Glutamatergic neuron (in vitro differentiated cells): Measurements from ENCODE around the gene GPATCH4. TPM values are rescaled to one million over a fixed set of nuclear protein-coding genes. Genes with fewer than 3 reads are reported as not detected.
"Not testable (repeated sequence)": the region's sequence is repeated elsewhere in the genome, so short reads cannot be mapped to it uniquely, and the experiment has no call there.

Experiments used
- DNase-seq: peaks from one replicate; pipeline ENCODE4 v3.0.0; 2022
- H3K27ac Mint-ChIP-seq: one replicate; pipeline ENCODE4 v1.8.0; 2020; ENCODE audit warnings: mild to moderate bottlenecking, mixed read lengths, inconsistent platforms; ENCODE audit not compliant: unreplicated experiment
- H3K27me3 Mint-ChIP-seq: one replicate; pipeline ENCODE4 v1.8.0; 2020; ENCODE audit warnings: mild to moderate bottlenecking, moderate library complexity, mixed read lengths, inconsistent platforms; ENCODE audit not compliant: unreplicated experiment
- H3K36me3 Mint-ChIP-seq: one replicate; pipeline ENCODE4 v1.8.0; 2020; ENCODE audit warnings: mild to moderate bottlenecking, mixed read lengths, inconsistent platforms; ENCODE audit not compliant: unreplicated experiment
- H3K4me1 Mint-ChIP-seq: one replicate; pipeline ENCODE4 v1.8.0; 2020; ENCODE audit warnings: mild to moderate bottlenecking, low read depth, mixed read lengths, inconsistent platforms; ENCODE audit not compliant: unreplicated experiment
- H3K4me3 Mint-ChIP-seq: one replicate; pipeline ENCODE4 v1.8.0; 2020; ENCODE audit warnings: mild to moderate bottlenecking, mixed read lengths, inconsistent platforms; ENCODE audit not compliant: unreplicated experiment
- H3K9me3 Mint-ChIP-seq: one replicate; pipeline ENCODE4 v1.8.0; 2020; ENCODE audit warnings: mild to moderate bottlenecking, moderate library complexity, mixed read lengths, inconsistent platforms; ENCODE audit not compliant: unreplicated experiment
- total RNA-seq: library from RNA; stranded (reverse); fragmentation: NEBNext Ultra II Directional; extraction: Animal tissue kit (Norgen Biotek cat#: 25700); gene quantifications from one replicate; pipeline ENCODE4 v1.2.1, GENCODE V29; 2021; ENCODE audit not compliant: unreplicated experiment
- TF ChIP-seq, protein P1 (sequence below): fragments of 200-600 bp; sonication (generic); IDR thresholded peaks from one replicate; pipeline ENCODE4 v1.5.0; 2021; ENCODE audit not compliant: partially characterized antibody, unreplicated experiment

The GPATCH4 gene
- total RNA-seq, 1 donor from 2014 or later: 13.2 TPM

DNA sequence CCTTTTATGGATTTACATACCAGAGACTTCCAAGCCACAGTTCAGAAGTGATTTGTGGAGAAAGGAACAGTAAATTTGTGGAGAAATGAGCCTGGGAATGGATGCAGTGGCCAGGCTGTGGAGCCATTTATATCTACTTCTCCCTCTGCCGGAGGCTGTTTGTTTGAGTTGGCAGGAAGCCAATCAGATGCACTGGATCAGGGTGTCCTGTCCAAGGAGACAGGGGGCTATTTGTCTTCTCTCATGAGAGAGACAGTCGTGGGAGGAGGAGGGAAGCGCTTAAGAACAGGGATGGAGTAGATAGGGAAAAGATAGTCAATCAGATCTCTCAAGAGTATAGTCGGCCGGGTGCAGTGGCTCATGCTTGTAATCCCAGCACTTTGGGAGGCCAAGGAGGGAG is 15.2 kb upstream of the GPATCH4 start:
- Mint-ChIP-seq H3K9me3 (peaks cover 3% of the 10 kb centered on the region), H3K4me3 (no peak overlapping the region), H3K27ac (no peak overlapping the region), H3K36me3 (no peaks in the 10 kb centered on the region), H3K4me1 (peaks cover 10% of the 10 kb centered on the region), H3K27me3 (peaks cover 8% of the 10 kb centered on the region)
- DNase-seq: no peak
- TF ChIP-seq, protein P1, sequence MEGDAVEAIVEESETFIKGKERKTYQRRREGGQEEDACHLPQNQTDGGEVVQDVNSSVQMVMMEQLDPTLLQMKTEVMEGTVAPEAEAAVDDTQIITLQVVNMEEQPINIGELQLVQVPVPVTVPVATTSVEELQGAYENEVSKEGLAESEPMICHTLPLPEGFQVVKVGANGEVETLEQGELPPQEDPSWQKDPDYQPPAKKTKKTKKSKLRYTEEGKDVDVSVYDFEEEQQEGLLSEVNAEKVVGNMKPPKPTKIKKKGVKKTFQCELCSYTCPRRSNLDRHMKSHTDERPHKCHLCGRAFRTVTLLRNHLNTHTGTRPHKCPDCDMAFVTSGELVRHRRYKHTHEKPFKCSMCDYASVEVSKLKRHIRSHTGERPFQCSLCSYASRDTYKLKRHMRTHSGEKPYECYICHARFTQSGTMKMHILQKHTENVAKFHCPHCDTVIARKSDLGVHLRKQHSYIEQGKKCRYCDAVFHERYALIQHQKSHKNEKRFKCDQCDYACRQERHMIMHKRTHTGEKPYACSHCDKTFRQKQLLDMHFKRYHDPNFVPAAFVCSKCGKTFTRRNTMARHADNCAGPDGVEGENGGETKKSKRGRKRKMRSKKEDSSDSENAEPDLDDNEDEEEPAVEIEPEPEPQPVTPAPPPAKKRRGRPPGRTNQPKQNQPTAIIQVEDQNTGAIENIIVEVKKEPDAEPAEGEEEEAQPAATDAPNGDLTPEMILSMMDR: no peak

DNA sequence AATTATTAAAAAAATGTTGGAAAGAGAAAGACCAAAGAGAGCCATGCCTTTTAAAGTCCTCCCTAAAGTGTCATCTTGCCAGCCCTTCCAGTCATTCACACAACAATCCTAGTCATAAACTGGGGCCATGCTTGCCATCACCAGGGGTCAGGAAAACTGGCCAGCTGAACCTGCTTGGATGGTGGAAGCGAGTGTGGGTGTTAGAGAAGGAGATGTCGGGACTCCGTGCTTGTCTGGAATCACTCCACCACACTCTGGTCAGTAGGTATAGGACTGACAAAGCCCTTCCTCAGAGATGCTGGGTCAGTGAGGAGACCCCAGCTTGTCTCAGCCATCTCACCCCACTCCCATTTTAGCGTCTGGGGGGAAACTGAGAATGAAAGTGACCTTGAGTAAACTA is 14.7 kb upstream of the GPATCH4 start:
- H3K27me3 Mint-ChIP-seq: peaks cover 7% of the 10 kb centered on the region
- TF ChIP-seq, protein P1: no peak
- DNase-seq: no peak
- peaks cover 3% of the 10 kb centered on the region for H3K9me3 Mint-ChIP-seq
- H3K4me1 Mint-ChIP-seq: peaks cover 10% of the 10 kb centered on the region
- H3K4me3 Mint-ChIP-seq: no peak overlapping the region
- H3K36me3 Mint-ChIP-seq: no peaks in the 10 kb centered on the region
- no peak overlapping the region for H3K27ac Mint-ChIP-seq

DNA sequence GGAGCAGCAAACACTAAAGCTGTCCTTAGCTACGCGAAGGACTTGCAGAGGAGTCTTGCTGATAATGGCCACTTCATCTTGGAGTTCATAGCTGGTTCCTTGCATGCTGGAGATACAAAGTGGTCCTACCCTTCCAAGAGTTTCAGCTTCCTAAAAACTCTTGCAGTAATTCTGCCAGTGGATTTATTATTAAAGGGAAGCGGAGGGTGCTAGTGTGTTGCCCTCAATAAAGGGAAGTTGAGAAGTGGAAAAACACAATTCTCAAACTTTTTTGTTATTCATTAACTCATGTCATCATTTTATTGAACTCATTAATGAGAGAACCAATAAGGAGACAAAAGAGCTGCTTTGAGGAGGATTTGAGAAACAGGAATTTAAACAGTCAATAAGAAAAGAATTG is 11.4 kb upstream of the GPATCH4 start:
- Mint-ChIP-seq H3K27ac (no peak overlapping the region), H3K4me3 (no peak overlapping the region), H3K27me3 (no peaks in the 10 kb centered on the region), H3K4me1 (peaks cover 16% of the 10 kb centered on the region), H3K9me3 (no peaks in the 10 kb centered on the region), H3K36me3 (no peaks in the 10 kb centered on the region)
- TF ChIP-seq, protein P1: no peak
- DNase-seq: no peak

DNA sequence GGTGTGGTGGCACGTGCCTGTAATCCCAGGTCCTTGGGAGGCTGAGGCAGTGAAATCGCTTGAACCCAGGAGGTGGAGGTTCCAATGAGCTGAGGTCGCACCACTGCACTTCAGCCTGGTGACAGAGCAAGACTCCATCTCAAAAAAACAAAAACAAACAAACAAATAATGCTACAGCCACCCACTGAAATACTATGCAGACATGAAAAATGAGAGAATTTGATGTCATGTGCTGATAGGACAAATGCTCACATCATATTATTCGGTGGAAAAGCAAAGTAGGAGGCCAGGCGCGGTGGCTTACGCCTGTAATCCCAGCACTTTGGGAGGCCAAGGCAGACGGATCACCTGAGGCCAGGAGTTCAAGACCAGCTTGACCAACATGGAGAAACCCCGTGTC is 8.8 kb upstream of the GPATCH4 start:
- H3K27ac Mint-ChIP-seq, H3K4me3 Mint-ChIP-seq: not testable (repeated sequence)

DNA sequence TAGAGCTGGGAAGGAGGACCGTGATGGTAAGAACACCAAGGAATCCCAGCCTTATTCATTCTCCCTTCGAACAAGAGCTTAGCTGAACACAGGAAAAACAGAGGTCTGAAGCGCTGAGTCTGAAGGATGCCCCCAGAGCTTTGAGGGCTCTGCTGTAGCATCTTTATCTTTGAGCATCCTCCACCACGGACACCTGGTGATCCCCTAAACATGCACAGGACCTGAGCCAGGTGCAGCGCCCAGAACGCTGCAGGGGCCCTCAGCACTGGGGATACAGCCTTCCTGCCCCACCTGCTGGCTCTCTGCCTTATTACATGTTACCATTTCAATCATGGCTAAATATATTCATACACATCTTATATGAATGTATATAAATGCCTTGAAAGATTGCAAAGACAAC is 7.7 kb upstream of the GPATCH4 start:
- peaks cover 11% of the 10 kb centered on the region for H3K4me1 Mint-ChIP-seq
- TF ChIP-seq, protein P1: peak; percentile 75
- peak; percentile 65 for DNase-seq
- no peaks in the 10 kb centered on the region for H3K36me3 Mint-ChIP-seq
- no peaks in the 10 kb centered on the region for H3K27me3 Mint-ChIP-seq
- H3K27ac Mint-ChIP-seq: peak overlapping the region; percentile 91
- H3K4me3 Mint-ChIP-seq: peak overlapping the region; percentile 61
- no peaks in the 10 kb centered on the region for H3K9me3 Mint-ChIP-seq

More for the DNA sequence above, 8.8 kb upstream of the GPATCH4 start:
- not testable (repeated sequence) for DNase-seq, H3K27me3 Mint-ChIP-seq, H3K36me3 Mint-ChIP-seq, H3K9me3 Mint-ChIP-seq
- peaks cover 11% of the 10 kb centered on the region for H3K4me1 Mint-ChIP-seq
